Kidney capillary endothelial cell (primary cell): ENCODE data around the gene UBLCP1.
"Not testable (repeated sequence)": the region's sequence is repeated elsewhere in the genome, so short reads cannot be mapped to it uniquely, and the experiment has no call there.

Source experiments
- DNase-seq: peaks from one replicate; pipeline ENCODE4 v3.0.0-alpha.2; 2018; ENCODE audit warnings: low spot score

Gene UBLCP1

DNA sequence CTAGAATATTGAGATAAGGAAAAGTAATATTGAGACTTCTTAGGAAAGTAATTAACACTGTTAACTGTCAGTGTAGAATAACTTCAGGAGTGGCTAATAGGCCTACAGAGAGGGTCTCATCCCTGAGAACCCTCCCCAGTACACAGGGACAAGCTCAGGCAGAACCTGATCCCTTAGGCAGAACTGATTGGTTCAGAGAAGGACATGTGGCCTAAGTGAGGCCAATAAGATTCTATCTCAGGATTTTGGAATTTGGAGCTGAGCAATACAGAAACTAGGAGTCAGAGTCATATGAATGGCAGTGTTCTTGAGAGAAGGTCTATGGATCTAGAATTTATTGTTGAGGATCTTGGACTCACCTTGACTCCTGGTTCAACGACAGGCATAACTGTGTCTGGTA, 10.9 kb upstream of the UBLCP1 start:
- no peak for DNase-seq

DNA sequence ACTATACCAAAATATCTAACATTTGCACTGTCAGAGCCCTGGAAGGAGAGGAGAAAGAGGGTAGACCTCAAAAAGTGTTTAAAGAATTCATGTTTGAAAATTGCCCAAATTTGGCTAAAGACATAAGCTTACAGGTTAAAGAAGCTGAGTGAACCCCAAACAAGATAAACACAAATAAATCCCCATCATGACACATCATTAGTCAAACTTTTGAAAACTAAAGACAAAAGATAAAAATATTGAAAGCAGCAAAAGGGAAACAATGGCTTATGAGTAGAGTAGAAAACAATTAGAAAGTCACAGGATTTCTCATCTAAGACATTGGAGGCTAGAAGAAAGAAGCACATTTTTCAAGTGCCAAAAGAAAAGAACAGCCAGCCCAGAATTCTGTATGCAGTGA, 6.1 kb upstream of the UBLCP1 start:
- no peak for DNase-seq

- no peak for DNase-seq
Measured at GRCh38 chr5:159257629-159258283, 5.3 kb upstream of the UBLCP1 start.

- no peak for DNase-seq
Measured at GRCh38 chr5:159258361-159258760, 4.7 kb upstream of the UBLCP1 start.

GRCh38 chr5:159260212-159260611, 2.9 kb upstream of the UBLCP1 start:
- DNase-seq, result not testable (repeated sequence)

DNA sequence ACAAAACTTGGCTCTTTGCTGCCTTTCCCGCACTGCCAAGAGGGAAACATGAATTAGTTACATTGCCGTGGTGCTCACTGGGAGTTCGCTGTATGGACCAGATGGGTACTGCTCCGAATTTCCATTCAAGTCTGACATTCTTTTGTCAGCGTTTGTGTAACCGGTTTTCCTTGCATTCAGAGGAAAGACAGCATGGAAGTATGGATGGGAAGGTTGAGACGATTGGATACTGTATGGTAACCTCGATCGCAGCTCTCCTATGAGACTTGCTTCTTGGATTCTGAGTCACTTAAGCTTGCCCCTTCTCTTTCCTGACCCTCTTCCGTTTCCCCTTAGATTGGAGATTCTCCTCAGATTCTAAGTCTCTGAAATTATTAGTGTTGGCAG, 625 bp upstream of the UBLCP1 start:
- DNase-seq, result no peak

- DNase-seq, result no peak
Measured at GRCh38 chr5:159263569-159263905, 447 bp downstream of the UBLCP1 start.

DNA sequence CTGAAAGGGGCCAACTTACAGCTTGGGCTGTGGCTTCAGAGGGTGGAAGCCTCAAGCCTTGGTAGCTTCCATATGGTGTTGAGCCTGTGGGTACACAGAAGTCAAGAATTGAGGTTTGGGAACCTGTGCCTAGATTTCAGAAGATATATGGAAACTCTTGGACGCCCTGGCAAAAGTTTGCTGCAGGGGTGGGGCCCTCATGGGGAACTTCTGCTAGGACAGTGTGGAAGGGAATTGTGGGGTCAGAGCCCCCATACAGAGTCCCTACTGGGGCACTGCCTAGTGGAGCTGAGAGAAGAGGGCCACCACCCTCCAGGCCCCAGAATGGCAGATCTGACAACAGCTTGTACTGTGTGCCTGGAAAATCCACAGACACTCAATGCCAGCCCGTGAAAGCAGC, 3.7 kb downstream of the UBLCP1 start:
- DNase-seq, result not testable (repeated sequence)

DNA sequence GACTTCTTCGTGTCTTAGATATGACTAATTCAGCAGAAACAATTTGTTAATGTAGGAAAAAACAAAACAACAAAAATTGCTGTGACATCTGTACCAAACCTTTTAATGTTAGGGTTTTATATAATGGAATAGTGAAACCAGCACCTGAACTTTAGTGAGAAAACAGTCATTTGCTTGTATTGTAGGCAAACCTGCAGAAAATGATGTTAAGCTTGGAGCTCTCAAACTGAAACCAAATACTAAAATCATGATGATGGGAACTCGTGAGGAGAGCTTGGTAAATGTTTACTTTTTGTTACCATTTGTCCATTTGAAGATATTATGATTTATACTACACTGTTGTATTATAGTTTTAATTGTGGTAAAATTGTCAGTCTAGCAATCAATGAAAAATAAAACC, 6.6 kb downstream of the UBLCP1 start:
- no peak for DNase-seq

DNA sequence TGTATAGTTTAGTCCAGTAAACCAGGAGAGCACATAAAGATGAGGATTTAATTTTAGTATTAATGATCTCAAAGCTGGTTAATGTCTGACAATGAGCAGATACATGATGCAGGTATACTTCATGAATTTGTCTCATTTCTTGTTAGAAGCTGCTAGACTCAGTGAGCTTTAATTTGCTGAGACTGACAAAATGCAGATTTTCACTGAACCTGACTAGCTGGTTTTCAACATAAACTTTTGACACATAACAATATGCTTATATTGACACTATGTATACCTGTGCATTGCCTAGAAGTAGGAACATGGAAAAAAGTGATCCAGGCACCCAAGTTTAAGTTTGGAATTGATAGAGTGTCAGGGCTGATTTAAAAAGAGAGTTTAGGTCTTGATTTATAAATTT, 10.8 kb downstream of the UBLCP1 start:
- no peak for DNase-seq

DNA sequence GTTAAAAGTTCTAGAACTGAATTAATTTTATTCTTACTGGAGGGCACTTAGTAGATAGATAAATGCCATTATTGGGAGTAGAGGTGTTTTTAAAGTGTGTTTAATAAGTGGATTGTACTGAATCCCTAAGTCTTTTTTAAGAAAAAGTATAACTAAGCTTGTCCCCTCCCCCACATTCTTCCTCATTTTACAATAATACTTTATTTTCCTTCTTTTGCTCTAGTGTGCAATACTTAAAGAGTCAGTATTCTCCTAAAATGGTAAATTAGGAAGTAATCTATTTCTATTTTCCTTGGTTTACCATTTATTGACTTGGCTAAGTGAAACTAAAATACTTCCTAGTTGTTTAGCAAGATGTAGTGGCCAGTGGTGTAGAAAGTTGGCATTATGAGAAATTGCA, 11.6 kb downstream of the UBLCP1 start:
- DNase-seq, result no peak

- peak; percentile 33 for DNase-seq
Measured at GRCh38 chr5:159286420-159287035, 23.4 kb downstream of the UBLCP1 start.

- DNase-seq, result no peak
Measured at GRCh38 chr5:159290741-159291140, 27.7 kb downstream of the UBLCP1 start.

GRCh38 chr5:159294921-159295320, 31.8 kb downstream of the UBLCP1 start:
- DNase-seq, result no peak

- DNase-seq, result not testable (repeated sequence)
Measured at GRCh38 chr5:159297300-159297699, 34.2 kb downstream of the UBLCP1 start.

DNA sequence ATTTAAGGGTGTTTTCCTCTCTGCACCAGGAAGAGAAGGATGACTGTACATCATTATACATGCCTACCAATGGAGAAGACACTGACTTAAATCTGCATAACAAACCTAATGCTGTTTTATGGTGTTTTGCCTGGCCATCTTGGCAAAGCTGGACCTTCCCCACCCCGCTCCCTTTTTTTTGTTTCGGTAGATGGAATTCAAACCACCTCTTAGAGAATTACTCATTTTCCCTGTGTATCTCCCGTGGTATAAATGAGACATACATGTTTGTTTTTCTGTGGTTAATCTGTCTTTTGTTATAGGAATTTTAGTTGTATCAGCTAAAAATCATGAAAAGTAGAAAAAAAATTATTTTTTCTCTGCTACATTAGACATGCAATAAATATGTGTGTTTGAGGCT, 38.4 kb downstream of the UBLCP1 start:
- DNase-seq, result no peak

- DNase-seq, result not testable (repeated sequence)
Measured at GRCh38 chr5:159301929-159302860, 39.1 kb downstream of the UBLCP1 start.

- DNase-seq, result no peak
Measured at GRCh38 chr5:159303286-159303685, 40.2 kb downstream of the UBLCP1 start.

GRCh38 chr5:159304961-159305595, 42.0 kb downstream of the UBLCP1 start:
- no peak for DNase-seq

- no peak for DNase-seq
Measured at GRCh38 chr5:159309689-159310433, 46.8 kb downstream of the UBLCP1 start.

DNA sequence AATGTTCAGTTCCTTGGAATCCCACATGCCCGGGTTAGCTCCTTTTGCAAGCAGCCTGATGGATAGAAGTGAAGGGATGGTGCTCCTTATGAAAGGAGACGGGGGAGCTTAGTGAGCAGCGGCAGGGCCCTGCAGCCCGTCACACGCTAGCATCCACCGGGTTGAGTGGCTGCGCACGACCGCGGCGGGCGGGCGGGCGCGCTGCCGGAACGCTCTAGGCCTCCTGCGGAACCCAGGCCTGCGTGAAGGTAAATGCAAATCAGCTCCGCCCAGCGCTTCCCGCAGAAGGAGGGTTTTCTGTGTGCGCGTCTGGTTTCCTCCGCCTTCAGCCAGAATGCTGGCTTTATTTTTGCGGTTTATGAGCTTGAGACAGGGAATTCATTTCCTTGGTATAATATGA, 47.4 kb downstream of the UBLCP1 start:
- no peak for DNase-seq

GRCh38 chr5:159311063-159311462, 48.0 kb downstream of the UBLCP1 start:
- DNase-seq, result no peak
